Globus pallidus (tissue), 1 donor: ENCODE results near the gene FARS2.

ENCODE experiments used
- DNase-seq: peaks from one replicate; pipeline ENCODE4 v3.0.0-alpha.2; 2015; ENCODE audit warnings: low spot score

Gene FARS2

GRCh38 chr6:5287205-5287965 lies 26.1 kb downstream of the FARS2 start:
- no peak for DNase-seq

- no peak for DNase-seq
Observed at GRCh38 chr6:5287966-5288297, 26.6 kb downstream of the FARS2 start.

- DNase-seq, result no peak
Observed at GRCh38 chr6:5290097-5290496, 28.8 kb downstream of the FARS2 start.

- no peak for DNase-seq
Observed at GRCh38 chr6:5290500-5290899, 29.2 kb downstream of the FARS2 start.

GRCh38 chr6:5292154-5292553 lies 30.8 kb downstream of the FARS2 start:
- DNase-seq, result no peak

GRCh38 chr6:5293692-5294091 lies 32.4 kb downstream of the FARS2 start:
- no peak for DNase-seq

GRCh38 chr6:5294392-5295211 lies 33.3 kb downstream of the FARS2 start:
- no peak for DNase-seq

GRCh38 chr6:5295623-5296022 lies 34.3 kb downstream of the FARS2 start:
- DNase-seq, result no peak

GRCh38 chr6:5300206-5300764 lies 39.0 kb downstream of the FARS2 start:
- DNase-seq, result no peak

GRCh38 chr6:5302220-5302946 lies 41.1 kb downstream of the FARS2 start:
- no peak for DNase-seq

GRCh38 chr6:5302995-5303622 lies 41.8 kb downstream of the FARS2 start:
- DNase-seq, result no peak

GRCh38 chr6:5303682-5304081 lies 42.4 kb downstream of the FARS2 start:
- DNase-seq, result no peak

- DNase-seq, result no peak
Observed at GRCh38 chr6:5305968-5306626, 44.8 kb downstream of the FARS2 start.

GRCh38 chr6:5307058-5307457 lies 45.7 kb downstream of the FARS2 start:
- DNase-seq, result no peak

- DNase-seq, result no peak
Observed at GRCh38 chr6:5308066-5308465, 46.8 kb downstream of the FARS2 start.

GRCh38 chr6:5314191-5314865 lies 53.0 kb downstream of the FARS2 start:
- no peak for DNase-seq

- DNase-seq, result no peak
Observed at GRCh38 chr6:5315881-5316280, 54.6 kb downstream of the FARS2 start.

- no peak for DNase-seq
Observed at GRCh38 chr6:5316951-5317350, 55.6 kb downstream of the FARS2 start.

GRCh38 chr6:5318617-5319272 lies 57.4 kb downstream of the FARS2 start:
- no peak for DNase-seq

GRCh38 chr6:5323979-5324378 lies 62.7 kb downstream of the FARS2 start:
- no peak for DNase-seq
